GM19043 (cell line): Measurements from ENCODE around the gene ZNF688.

ENCODE experiments used
- ATAC-seq: cut with Tn5 transposase; IDR thresholded peaks from one replicate; pipeline ENCODE4 v1.9.1; 2021; ENCODE audit warnings: low read depth; ENCODE audit not compliant: unreplicated experiment

Gene ZNF688

GRCh38 chr16:30585400-30586191 lies 14.1 kb upstream of the ZNF688 start, which contains the start of gene ZNF785:
Gene ZNF785, minus strand, starts transcription at chr16:30585697. Its CDS starts 86 bp downstream, at chr16:30585611.
- ATAC-seq = peak; percentile 80

- ATAC-seq = no peak
These were observed 13.5 kb upstream of the ZNF688 start for GRCh38 chr16:30585022-30585399.

- no peak for ATAC-seq
These were observed 11.3 kb upstream of the ZNF688 start for GRCh38 chr16:30582611-30583340.

GRCh38 chr16:30581457-30581856 lies 9.9 kb upstream of the ZNF688 start:
- ATAC-seq = no peak

- ATAC-seq = no peak
These were observed 3.2 kb upstream of the ZNF688 start for GRCh38 chr16:30574678-30575077.

- ATAC-seq = no peak
These were observed 674 bp downstream of the ZNF688 start for GRCh38 chr16:30570636-30571444.

GRCh38 chr16:30569746-30570635 lies 1.5 kb downstream of the ZNF688 start:
- ATAC-seq = no peak

GRCh38 chr16:30569281-30569680 lies 2.2 kb downstream of the ZNF688 start:
- no peak for ATAC-seq

- ATAC-seq = peak; percentile 48
These were observed 3.4 kb downstream of the ZNF688 start for GRCh38 chr16:30567991-30568638.

- no peak for ATAC-seq
These were observed 4.1 kb downstream of the ZNF688 start for GRCh38 chr16:30567160-30567990.

GRCh38 chr16:30566531-30566930 lies 5.0 kb downstream of the ZNF688 start:
- ATAC-seq = no peak

- ATAC-seq = no peak
These were observed 5.5 kb downstream of the ZNF688 start for GRCh38 chr16:30565984-30566383.

- no peak for ATAC-seq
These were observed 6.0 kb downstream of the ZNF688 start for GRCh38 chr16:30565526-30565925.

- no peak for ATAC-seq
These were observed 9.5 kb downstream of the ZNF688 start for GRCh38 chr16:30562021-30562420.

- ATAC-seq = no peak
These were observed 10.3 kb downstream of the ZNF688 start for GRCh38 chr16:30561089-30561816.

GRCh38 chr16:30559690-30560089 lies 11.8 kb downstream of the ZNF688 start:
- no peak for ATAC-seq

- ATAC-seq = no peak
These were observed 12.6 kb downstream of the ZNF688 start for GRCh38 chr16:30558789-30559377.
